Tibial nerve (tissue), 4 donors: Measurements from ENCODE around the gene ST6GALNAC6.
A peak's percentile ranks its signal among the peaks of the same experiment; 100 is the strongest.

ENCODE experiments used
- EP300 ChIP-seq, 2 donors: sonication (generic); formaldehyde crosslinking; IDR thresholded peaks; one replicate each; pipeline ENCODE4 v1.6.1; 2017; ENCODE audit warnings: antibody characterized with exemption in 2 of 2, mild to moderate bottlenecking in 1 of 2
- POLR2A ChIP-seq, 2 donors: fragments of 450-650 bp; IDR thresholded peaks; one replicate each; pipeline ENCODE4 v1.6.1; 2017; ENCODE audit warnings: antibody characterized with exemption in 2 of 2, mild to moderate bottlenecking in 2 of 2, moderate library complexity in 2 of 2
- TF ChIP-seq, protein P1 (sequence below), 5 experiments: fragments of 200-600 bp in 3 of 5; fragments of 450-650 bp in 2 of 5; sonication (generic) in 3 of 5; IDR thresholded peaks; one replicate each; pipeline ENCODE4 v1.5.1; 2016 to 2019; ENCODE audit warnings: antibody characterized with exemption in 5 of 5, mild to moderate bottlenecking in 3 of 5, moderate library complexity in 2 of 5

DNA sequence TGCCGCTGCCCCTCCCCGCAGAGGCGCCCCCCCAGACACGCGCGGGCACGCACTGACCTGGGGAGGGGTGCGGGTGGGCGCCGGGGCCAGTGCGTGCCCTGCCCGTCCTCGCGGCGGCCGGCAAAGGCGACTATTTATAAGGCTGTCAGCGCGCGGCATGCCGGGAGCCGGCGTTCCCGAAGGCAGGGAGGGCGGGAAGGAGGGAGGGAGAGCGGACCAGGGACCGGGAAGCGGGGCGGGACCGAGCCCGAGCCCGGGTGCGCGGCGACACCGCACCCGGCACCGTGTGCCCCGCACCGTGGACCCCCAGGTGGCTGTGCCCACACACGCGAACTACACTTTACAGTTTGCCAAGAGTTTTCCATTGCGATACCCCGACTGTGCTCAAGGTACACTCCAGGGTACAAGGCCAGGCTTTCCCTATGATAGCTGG is 21.8 kb downstream of the ST6GALNAC6 start, which contains the start of gene AK1:
- TF ChIP-seq, protein P1, sequence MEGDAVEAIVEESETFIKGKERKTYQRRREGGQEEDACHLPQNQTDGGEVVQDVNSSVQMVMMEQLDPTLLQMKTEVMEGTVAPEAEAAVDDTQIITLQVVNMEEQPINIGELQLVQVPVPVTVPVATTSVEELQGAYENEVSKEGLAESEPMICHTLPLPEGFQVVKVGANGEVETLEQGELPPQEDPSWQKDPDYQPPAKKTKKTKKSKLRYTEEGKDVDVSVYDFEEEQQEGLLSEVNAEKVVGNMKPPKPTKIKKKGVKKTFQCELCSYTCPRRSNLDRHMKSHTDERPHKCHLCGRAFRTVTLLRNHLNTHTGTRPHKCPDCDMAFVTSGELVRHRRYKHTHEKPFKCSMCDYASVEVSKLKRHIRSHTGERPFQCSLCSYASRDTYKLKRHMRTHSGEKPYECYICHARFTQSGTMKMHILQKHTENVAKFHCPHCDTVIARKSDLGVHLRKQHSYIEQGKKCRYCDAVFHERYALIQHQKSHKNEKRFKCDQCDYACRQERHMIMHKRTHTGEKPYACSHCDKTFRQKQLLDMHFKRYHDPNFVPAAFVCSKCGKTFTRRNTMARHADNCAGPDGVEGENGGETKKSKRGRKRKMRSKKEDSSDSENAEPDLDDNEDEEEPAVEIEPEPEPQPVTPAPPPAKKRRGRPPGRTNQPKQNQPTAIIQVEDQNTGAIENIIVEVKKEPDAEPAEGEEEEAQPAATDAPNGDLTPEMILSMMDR (IDR thresholded peaks at IDR 0.05): peak in 1 of 5 experiments; percentile 9
- TF ChIP-seq POLR2A (IDR thresholded peaks at IDR 0.05): peak in 1 of 2 donors; percentile 62
- peak; percentile 28 to 84 for TF ChIP-seq EP300 (IDR thresholded peaks at IDR 0.05)
